Measurements from ENCODE around the gene CCKAR. TPM values are rescaled to one million over a fixed set of nuclear protein-coding genes. Genes with fewer than 3 reads are reported as not detected.

CCKAR gene
- total RNA-seq, 2 experiments from 2014 or later = not detected

DNA sequence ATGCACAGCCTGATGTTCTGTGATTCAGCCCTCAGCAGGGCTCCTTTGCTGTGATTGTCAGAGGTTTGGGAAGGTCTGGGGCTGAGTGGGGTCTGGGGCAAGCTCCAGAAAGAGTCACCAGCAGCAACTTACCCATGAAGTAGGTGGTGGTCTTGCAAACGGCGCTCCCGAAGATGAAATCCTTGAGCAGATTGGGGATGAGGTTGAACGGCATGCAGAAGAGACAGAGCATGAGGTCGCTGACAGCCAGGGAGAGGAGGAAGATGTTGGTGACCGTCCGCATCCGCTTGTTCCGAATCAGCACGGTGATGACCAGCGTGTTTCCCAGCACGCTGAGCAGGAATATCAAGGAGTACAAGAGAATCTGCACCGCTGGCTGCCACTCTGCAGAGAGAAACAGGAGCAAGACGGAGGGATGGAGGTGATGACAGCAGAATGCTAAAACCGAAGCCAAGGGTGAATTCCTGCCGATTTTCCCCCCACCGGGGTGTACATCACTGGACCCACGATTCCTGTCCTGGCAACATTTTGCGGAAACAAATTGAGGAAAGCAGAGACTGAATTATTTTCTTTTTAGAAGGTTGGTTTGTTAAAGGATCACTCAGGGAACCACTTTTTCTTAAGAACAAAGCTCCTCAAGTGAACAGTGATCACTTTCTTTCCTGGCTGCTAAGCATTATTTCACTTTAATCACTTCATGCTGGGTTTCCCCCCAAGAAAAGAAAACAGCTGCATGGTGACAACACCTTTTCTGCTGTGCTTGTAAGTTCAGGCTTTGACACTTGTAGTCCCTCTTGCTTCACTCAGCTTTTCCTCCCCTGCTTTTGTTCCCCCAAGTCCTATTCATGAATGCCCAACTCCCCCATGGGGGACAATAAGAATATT is 941 bp downstream of the CCKAR start:
- H2AFZ ChIP-seq (ENCODE audit: low read length) = no peak overlapping the region
- H3K27ac ChIP-seq (ENCODE audit: low read depth, low read length, poor library complexity, severe bottlenecking) = no peak overlapping the region
- no TSS peak for BruUV-seq (replicated peaks)
- CTCF ChIA-PET (ENCODE audit: unreplicated experiment) = no interaction called here
- TF ChIP-seq EZH2phosphoT487 (IDR thresholded peaks at IDR 0.05; ENCODE audit: borderline replicate concordance, low read depth, low read length) = no peak
- TF ChIP-seq, protein P1, sequence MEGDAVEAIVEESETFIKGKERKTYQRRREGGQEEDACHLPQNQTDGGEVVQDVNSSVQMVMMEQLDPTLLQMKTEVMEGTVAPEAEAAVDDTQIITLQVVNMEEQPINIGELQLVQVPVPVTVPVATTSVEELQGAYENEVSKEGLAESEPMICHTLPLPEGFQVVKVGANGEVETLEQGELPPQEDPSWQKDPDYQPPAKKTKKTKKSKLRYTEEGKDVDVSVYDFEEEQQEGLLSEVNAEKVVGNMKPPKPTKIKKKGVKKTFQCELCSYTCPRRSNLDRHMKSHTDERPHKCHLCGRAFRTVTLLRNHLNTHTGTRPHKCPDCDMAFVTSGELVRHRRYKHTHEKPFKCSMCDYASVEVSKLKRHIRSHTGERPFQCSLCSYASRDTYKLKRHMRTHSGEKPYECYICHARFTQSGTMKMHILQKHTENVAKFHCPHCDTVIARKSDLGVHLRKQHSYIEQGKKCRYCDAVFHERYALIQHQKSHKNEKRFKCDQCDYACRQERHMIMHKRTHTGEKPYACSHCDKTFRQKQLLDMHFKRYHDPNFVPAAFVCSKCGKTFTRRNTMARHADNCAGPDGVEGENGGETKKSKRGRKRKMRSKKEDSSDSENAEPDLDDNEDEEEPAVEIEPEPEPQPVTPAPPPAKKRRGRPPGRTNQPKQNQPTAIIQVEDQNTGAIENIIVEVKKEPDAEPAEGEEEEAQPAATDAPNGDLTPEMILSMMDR (conservative IDR thresholded peaks at IDR 0.05; ENCODE audit: low read length) = no peak
- H3K4me2 ChIP-seq (ENCODE audit: low read length) = no peak overlapping the region
- no peak overlapping the region for H3K4me3 ChIP-seq (ENCODE audit: low read depth, low read length, poor library complexity, severe bottlenecking)
- DNase-seq (ENCODE audit: low spot score) = no peak
- H3K36me3 ChIP-seq (ENCODE audit: insufficient read depth, low read length) = no peaks in the 10 kb centered on the region
- H3K9me2 ChIP-seq (ENCODE audit: insufficient read depth, low read length) = no peaks in the 10 kb centered on the region
- POLR2A ChIA-PET = interaction anchor here (1.0 kb wide), 1 partner anchor 86 kb away, joined by 3 read pairs; no protein-coding TSS in a partner anchor
- intact Hi-C loops (cut with micrococcal nuclease; ENCODE audit: unreplicated experiment) = no loop called here
- H4K20me1 ChIP-seq (ENCODE audit: insufficient read depth, low read length) = no peaks in the 10 kb centered on the region
- no peaks in the 10 kb centered on the region for H3K4me1 ChIP-seq (ENCODE audit: insufficient read depth, low read length, poor library complexity, severe bottlenecking)
- no peaks in the 10 kb centered on the region for H3K79me2 ChIP-seq (ENCODE audit: insufficient read depth, low read depth, low read length)
- H3K9me3 ChIP-seq (ENCODE audit: low read length) = no peaks in the 10 kb centered on the region

DNA sequence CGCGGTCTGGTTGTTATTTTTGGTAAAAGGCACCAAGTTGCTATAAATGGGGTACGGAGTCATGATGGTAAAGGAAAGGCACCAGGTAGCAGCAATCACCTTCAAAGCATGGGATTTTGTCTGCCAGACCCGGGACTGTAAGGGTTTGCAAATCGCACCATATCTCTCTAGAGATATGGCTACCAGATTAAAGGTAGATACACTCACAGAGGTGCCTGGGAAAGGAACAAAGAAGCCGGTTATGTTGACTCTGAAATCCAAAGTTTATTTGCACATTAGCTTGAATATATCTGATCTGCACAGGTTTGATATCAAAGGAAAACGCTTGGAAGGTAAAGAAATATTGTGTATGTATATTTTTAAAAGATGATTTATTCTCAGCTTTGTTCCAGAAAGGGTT is 4.6 kb downstream of the CCKAR start:
- Histone ChIP-seq H4K20me1 (ENCODE audit: insufficient read depth, low read length) (no peaks in the 10 kb centered on the region), H3K9me3 (ENCODE audit: low read length) (no peaks in the 10 kb centered on the region), H3K79me2 (ENCODE audit: insufficient read depth, low read depth, low read length) (no peaks in the 10 kb centered on the region), H3K27ac (ENCODE audit: low read depth, low read length, poor library complexity, severe bottlenecking) (no peak overlapping the region), H2AFZ (ENCODE audit: low read length) (no peak overlapping the region), H3K4me2 (ENCODE audit: low read length) (no peak overlapping the region), H3K4me1 (ENCODE audit: insufficient read depth, low read length, poor library complexity, severe bottlenecking) (no peaks in the 10 kb centered on the region), H3K9me2 (ENCODE audit: insufficient read depth, low read length) (no peaks in the 10 kb centered on the region), H3K36me3 (ENCODE audit: insufficient read depth, low read length) (no peaks in the 10 kb centered on the region), H3K4me3 (ENCODE audit: low read depth, low read length, poor library complexity, severe bottlenecking) (no peak overlapping the region)
- ChIA-PET POLR2A (interaction anchor here (0.6 to 1.0 kb wide), 5 partner anchors 9 to 992 kb away, joined by 3 read pairs; no protein-coding TSS in a partner anchor), CTCF (ENCODE audit: unreplicated experiment) (no interaction called here)
- no TSS peak for BruUV-seq (replicated peaks)
- intact Hi-C loops (cut with micrococcal nuclease; ENCODE audit: unreplicated experiment) = no loop called here
- DNase-seq (ENCODE audit: low spot score) = no peak
- TF ChIP-seq, protein P1 (conservative IDR thresholded peaks at IDR 0.05; ENCODE audit: low read length) = no peak
- no peak for TF ChIP-seq EZH2phosphoT487 (IDR thresholded peaks at IDR 0.05; ENCODE audit: borderline replicate concordance, low read depth, low read length)

DNA sequence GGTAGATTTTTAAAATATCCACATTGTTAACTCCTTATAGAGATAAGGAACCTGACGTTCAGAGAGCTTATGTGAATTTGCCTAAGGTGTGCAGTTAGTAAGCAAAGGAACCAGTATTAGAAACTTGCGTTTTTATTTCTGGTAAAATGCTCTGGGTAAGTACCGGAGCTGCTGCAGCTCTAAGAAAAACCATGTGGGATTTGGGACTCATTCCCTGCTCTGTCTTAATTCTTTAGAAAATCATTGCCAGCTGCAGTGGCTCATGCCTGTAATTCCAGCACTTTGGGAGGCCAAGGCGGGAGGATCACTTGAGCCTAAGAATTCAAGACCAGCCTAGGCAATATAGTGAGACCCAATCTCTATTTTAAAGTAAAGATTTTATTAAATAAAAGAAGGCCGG is 5.8 kb downstream of the CCKAR start:
- no peak overlapping the region for H3K4me3 ChIP-seq (ENCODE audit: low read depth, low read length, poor library complexity, severe bottlenecking)
- H3K79me2 ChIP-seq (ENCODE audit: insufficient read depth, low read depth, low read length) = no peaks in the 10 kb centered on the region
- POLR2A ChIA-PET = no interaction called here
- no peak overlapping the region for H2AFZ ChIP-seq (ENCODE audit: low read length)
- TF ChIP-seq, protein P1 (conservative IDR thresholded peaks at IDR 0.05; ENCODE audit: low read length) = no peak
- TF ChIP-seq EZH2phosphoT487 (IDR thresholded peaks at IDR 0.05; ENCODE audit: borderline replicate concordance, low read depth, low read length) = no peak
- no peaks in the 10 kb centered on the region for H3K36me3 ChIP-seq (ENCODE audit: insufficient read depth, low read length)
- intact Hi-C loops (cut with micrococcal nuclease; ENCODE audit: unreplicated experiment) = no loop called here
- H4K20me1 ChIP-seq (ENCODE audit: insufficient read depth, low read length) = no peaks in the 10 kb centered on the region
- no peaks in the 10 kb centered on the region for H3K4me1 ChIP-seq (ENCODE audit: insufficient read depth, low read length, poor library complexity, severe bottlenecking)
- H3K9me3 ChIP-seq (ENCODE audit: low read length) = no peaks in the 10 kb centered on the region
- BruUV-seq (replicated peaks) = no TSS peak
- no peaks in the 10 kb centered on the region for H3K9me2 ChIP-seq (ENCODE audit: insufficient read depth, low read length)
- no peak overlapping the region for H3K4me2 ChIP-seq (ENCODE audit: low read length)
- no peak for DNase-seq (ENCODE audit: low spot score)
- H3K27ac ChIP-seq (ENCODE audit: low read depth, low read length, poor library complexity, severe bottlenecking) = no peak overlapping the region
- CTCF ChIA-PET (ENCODE audit: unreplicated experiment) = no interaction called here

All from OCI-LY7 (cell line).